Gastroesophageal sphincter (tissue), 3 donors: ENCODE results near the gene GPR162.

Experiments used
- POLR2A ChIP-seq, 2 donors: fragments of 450-650 bp; IDR thresholded peaks; one replicate each; pipeline ENCODE4 v1.6.1; 2017; ENCODE audit warnings: antibody characterized with exemption in 2 of 2, mild to moderate bottlenecking in 2 of 2, moderate library complexity in 1 of 2
- POLR2AphosphoS5 ChIP-seq: sonication (generic); formaldehyde crosslinking; IDR thresholded peaks from one replicate; pipeline ENCODE4 v1.6.1; 2017; ENCODE audit warnings: antibody characterized with exemption
- TF ChIP-seq, protein P1 (sequence below), 4 experiments: fragments of 200-600 bp in 2 of 4; fragments of 450-650 bp in 2 of 4; sonication (generic) in 1 of 4; IDR thresholded peaks; one replicate each; pipeline ENCODE4 v1.5.1; 2017 to 2019; ENCODE audit warnings: antibody characterized with exemption in 4 of 4, mild to moderate bottlenecking in 2 of 4, moderate library complexity in 2 of 4

DNA sequence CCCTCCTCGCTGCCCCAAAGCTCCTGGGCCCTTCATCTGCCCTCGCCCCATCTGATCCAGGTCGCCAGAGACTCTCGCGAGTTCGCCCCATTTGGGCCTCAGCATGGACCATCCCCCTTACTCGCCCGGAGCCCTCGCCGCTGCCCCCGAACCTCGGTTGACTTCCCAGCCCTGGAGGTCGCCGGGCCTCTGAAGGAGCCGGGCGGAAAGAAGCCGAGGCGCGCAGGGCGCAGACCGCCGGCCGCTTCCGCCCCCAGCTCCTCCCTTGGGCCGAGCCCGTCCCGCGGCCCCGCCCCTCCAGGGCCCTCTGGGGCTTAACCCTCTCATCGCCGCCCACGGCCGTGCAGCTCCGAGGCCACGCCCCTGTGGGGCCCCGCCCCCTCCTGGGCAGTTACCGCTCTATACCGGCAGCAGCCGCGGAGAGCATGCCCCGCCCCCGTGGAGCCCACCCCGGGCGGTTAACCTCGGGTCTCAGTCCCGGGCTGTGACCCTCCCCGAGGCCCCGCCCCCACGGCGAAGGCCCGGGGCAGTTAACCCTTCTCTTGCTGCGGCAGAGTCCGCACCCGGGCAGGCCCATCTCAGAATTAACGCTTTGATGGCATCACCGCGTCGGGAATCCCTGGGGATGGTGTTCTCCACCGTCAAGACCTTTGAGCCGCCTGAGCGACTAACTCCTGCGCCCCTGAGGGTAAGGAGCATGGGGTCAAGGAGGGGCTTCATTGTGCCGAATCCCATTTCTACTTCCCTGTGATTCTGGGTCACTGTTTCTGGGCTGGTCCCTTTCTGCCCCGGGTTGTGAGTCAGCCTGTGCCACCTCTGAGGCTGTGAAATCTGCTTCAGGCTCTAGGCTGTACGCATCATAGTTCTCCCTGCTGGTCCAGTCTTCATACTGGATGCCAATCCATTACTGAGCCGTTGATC lies 51.7 kb downstream of the GPR162 start, which contains the start of gene SPSB2:
- TF ChIP-seq, protein P1, sequence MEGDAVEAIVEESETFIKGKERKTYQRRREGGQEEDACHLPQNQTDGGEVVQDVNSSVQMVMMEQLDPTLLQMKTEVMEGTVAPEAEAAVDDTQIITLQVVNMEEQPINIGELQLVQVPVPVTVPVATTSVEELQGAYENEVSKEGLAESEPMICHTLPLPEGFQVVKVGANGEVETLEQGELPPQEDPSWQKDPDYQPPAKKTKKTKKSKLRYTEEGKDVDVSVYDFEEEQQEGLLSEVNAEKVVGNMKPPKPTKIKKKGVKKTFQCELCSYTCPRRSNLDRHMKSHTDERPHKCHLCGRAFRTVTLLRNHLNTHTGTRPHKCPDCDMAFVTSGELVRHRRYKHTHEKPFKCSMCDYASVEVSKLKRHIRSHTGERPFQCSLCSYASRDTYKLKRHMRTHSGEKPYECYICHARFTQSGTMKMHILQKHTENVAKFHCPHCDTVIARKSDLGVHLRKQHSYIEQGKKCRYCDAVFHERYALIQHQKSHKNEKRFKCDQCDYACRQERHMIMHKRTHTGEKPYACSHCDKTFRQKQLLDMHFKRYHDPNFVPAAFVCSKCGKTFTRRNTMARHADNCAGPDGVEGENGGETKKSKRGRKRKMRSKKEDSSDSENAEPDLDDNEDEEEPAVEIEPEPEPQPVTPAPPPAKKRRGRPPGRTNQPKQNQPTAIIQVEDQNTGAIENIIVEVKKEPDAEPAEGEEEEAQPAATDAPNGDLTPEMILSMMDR (IDR thresholded peaks at IDR 0.05), result peak in 1 of 4 experiments; percentile 31
- TF ChIP-seq POLR2AphosphoS5 (peak; percentile 54), POLR2A (IDR thresholded peaks at IDR 0.05) (peak; percentile 58 to 66)
